ENCODE measurements around the gene DCHS1.
A peak's percentile ranks its signal among the peaks of the same experiment; 100 is the strongest.

- TF ChIP-seq ATF2 (CRISPR knock-in tag; IDR thresholded peaks at IDR 0.05) = no peak
- no peak for TF ChIP-seq ZHX1 (CRISPR knock-in tag; IDR thresholded peaks at IDR 0.05; ENCODE audit: low read depth)
- no peak for TF ChIP-seq U2AF2 (IDR thresholded peaks at IDR 0.05; ENCODE audit: low read depth, low read length)
- no peak for TF ChIP-seq ZNF335 (CRISPR knock-in tag; IDR thresholded peaks at IDR 0.05)
- peak; percentile 47 for TF ChIP-seq CTCF (CRISPR knock-in tag; IDR thresholded peaks at IDR 0.05)
- TF ChIP-seq HMGA1 (CRISPR knock-in tag; conservative IDR thresholded peaks at IDR 0.05) = no peak
These were observed 17.2 kb downstream of the DCHS1 start for GRCh38 chr11:6638429-6638828.
